HepG2 (cell line): ENCODE results near the gene CERS6. TPM values are rescaled to one million over a fixed set of nuclear protein-coding genes. Genes with fewer than 3 reads are reported as not detected.

Experiments
- ARNT ChIP-seq: fragments of 450-650 bp; IDR thresholded peaks from 2 replicates; pipeline ENCODE4 v1.6.1; 2017
- FOXO1 ChIP-seq: sonication (generic); formaldehyde crosslinking; IDR thresholded peaks from 2 replicates; pipeline ENCODE4 v1.4.0; 2020; ENCODE audit warnings: missing genetic modification reagents
- JUND ChIP-seq: sonication (generic); formaldehyde crosslinking; IDR thresholded peaks from 2 replicates; pipeline ENCODE4 v1.8.0; 2022; ENCODE audit warnings: mild to moderate bottlenecking, missing genetic modification reagents
- MXD4 ChIP-seq: IDR thresholded peaks from 2 replicates; pipeline ENCODE4 v1.6.1; 2016; ENCODE audit warnings: mild to moderate bottlenecking, missing biosample characterization, missing genetic modification reagents
- NFATC3 ChIP-seq: sonication (generic); formaldehyde crosslinking; IDR thresholded peaks from 2 replicates; pipeline ENCODE4 v1.5.1; 2020; ENCODE audit warnings: mild to moderate bottlenecking, missing genetic modification reagents
- PCBP2 ChIP-seq: fragments of 200-400 bp; formaldehyde crosslinking; optimal IDR thresholded peaks from 2 replicates; pipeline ENCODE3; 2018; ENCODE audit warnings: low read length, low read depth; ENCODE audit not compliant: poor library complexity, severe bottlenecking
- ZNF616 ChIP-seq: sonication (generic); formaldehyde crosslinking; IDR thresholded peaks from 2 replicates; pipeline ENCODE4 v1.5.0; 2020; ENCODE audit warnings: low read depth, mild to moderate bottlenecking, missing genetic modification reagents
- polyA plus RNA-seq, 8 experiments: library from polyadenylated mRNA; depleted of rRNA in 3 of 8; stranded (reverse) in 7 of 8; unstranded in 1 of 8; fragments of >200 nt; fragmentation: Illumina TruSeq in 4 of 8; extraction: Trizol in 4 of 8; gene quantifications; 2 replicates each; pipeline versions ENCODE4 v1.2.1 to v1.2.3, GENCODE V29; 2011 to 2016; ENCODE audit warnings: low read depth in 4 of 8, missing spikeins in 1 of 8, mixed read lengths in 1 of 8; ENCODE audit not compliant: insufficient read depth in 1 of 8
- total RNA-seq, 5 experiments: library from RNA; depleted of rRNA; stranded (reverse); fragments of >200 nt; fragmentation: Illumina TruSeq; extraction: Trizol; gene quantifications; 2 replicates each; pipeline ENCODE4 v1.2.3, GENCODE V29; 2016; ENCODE audit warnings: low read depth in 1 of 5
- TF ChIP-seq, protein P1 (sequence below): sonication (generic); formaldehyde crosslinking; IDR thresholded peaks from 2 replicates; pipeline ENCODE4 v1.4.0; 2020; ENCODE audit warnings: mild to moderate bottlenecking, missing genetic modification reagents
- TF ChIP-seq, protein P2 (sequence below), 2 experiments: fragments of 450-650 bp in 1 of 2; sonication (generic) in 1 of 2; formaldehyde crosslinking in 1 of 2; IDR thresholded peaks; 2 replicates each; pipeline versions ENCODE4 v1.6.1 to v1.8.0; 2016 to 2022; ENCODE audit warnings: antibody characterized with exemption in 1 of 2, mild to moderate bottlenecking in 1 of 2, missing genetic modification reagents in 1 of 2
- TF ChIP-seq, protein P3 (sequence below): sonication (generic); formaldehyde crosslinking; IDR thresholded peaks from 2 replicates; pipeline ENCODE4 v1.5.0; 2020; ENCODE audit warnings: missing genetic modification reagents
- TF ChIP-seq, protein P4 (sequence below): sonication (generic); formaldehyde crosslinking; IDR thresholded peaks from 2 replicates; pipeline ENCODE4 v1.9.0; 2022; ENCODE audit warnings: low read depth, missing genetic modification reagents

Gene CERS6
- total and polyA plus RNA-seq, 2 of the 13 experiments (the other 11 are each of a cell fraction or from before 2014, with no cell fraction given): 10.1 to 20.3 TPM

DNA sequence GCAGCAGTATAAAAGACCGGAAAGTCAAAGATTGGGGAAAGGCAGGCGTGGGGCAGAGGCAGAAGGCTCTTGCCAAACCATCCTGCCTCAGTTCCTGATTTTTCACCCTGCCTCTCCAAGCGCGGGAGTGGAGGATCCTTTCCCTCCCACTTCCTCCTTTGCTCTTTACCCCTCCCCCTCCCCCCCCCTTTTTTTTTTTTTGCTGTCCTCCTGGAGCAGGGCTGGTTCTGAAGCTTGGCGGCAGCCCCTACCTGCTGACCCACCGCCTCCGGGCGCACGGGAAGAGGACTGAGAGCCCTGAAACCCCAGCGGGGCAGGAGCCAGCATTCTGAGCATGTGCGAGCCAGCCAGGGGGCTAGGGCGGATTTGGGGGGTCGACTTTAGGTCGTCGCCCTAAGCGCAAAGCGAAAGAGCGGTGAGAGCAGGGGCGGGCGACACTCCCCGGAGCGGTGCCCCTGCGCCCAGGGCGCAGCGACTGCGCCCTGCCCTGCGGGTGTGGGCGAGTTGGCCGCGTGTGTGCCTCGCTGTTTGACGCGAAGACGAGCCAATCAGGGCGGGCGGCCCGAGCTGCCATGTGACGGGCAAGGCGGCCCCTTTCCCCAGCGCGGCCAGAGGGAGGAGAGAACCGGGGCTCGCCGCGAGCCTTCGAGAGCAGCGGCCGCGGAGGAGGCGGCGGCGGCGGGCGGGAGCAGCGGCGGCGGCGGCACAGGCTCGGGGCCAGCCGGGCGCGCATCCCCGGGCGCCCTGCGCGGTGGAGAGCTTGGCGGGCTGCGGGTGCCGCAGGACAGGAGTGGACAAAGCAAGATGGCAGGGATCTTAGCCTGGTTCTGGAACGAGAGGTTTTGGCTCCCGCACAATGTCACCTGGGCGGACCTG is at the start of gene CERS6 (continued):
- TF ChIP-seq, protein P1, sequence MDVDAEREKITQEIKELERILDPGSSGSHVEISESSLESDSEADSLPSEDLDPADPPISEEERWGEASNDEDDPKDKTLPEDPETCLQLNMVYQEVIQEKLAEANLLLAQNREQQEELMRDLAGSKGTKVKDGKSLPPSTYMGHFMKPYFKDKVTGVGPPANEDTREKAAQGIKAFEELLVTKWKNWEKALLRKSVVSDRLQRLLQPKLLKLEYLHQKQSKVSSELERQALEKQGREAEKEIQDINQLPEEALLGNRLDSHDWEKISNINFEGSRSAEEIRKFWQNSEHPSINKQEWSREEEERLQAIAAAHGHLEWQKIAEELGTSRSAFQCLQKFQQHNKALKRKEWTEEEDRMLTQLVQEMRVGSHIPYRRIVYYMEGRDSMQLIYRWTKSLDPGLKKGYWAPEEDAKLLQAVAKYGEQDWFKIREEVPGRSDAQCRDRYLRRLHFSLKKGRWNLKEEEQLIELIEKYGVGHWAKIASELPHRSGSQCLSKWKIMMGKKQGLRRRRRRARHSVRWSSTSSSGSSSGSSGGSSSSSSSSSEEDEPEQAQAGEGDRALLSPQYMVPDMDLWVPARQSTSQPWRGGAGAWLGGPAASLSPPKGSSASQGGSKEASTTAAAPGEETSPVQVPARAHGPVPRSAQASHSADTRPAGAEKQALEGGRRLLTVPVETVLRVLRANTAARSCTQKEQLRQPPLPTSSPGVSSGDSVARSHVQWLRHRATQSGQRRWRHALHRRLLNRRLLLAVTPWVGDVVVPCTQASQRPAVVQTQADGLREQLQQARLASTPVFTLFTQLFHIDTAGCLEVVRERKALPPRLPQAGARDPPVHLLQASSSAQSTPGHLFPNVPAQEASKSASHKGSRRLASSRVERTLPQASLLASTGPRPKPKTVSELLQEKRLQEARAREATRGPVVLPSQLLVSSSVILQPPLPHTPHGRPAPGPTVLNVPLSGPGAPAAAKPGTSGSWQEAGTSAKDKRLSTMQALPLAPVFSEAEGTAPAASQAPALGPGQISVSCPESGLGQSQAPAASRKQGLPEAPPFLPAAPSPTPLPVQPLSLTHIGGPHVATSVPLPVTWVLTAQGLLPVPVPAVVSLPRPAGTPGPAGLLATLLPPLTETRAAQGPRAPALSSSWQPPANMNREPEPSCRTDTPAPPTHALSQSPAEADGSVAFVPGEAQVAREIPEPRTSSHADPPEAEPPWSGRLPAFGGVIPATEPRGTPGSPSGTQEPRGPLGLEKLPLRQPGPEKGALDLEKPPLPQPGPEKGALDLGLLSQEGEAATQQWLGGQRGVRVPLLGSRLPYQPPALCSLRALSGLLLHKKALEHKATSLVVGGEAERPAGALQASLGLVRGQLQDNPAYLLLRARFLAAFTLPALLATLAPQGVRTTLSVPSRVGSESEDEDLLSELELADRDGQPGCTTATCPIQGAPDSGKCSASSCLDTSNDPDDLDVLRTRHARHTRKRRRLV: peak; percentile 97
- peak; percentile 29 for TF ChIP-seq PCBP2
- TF ChIP-seq, protein P2, sequence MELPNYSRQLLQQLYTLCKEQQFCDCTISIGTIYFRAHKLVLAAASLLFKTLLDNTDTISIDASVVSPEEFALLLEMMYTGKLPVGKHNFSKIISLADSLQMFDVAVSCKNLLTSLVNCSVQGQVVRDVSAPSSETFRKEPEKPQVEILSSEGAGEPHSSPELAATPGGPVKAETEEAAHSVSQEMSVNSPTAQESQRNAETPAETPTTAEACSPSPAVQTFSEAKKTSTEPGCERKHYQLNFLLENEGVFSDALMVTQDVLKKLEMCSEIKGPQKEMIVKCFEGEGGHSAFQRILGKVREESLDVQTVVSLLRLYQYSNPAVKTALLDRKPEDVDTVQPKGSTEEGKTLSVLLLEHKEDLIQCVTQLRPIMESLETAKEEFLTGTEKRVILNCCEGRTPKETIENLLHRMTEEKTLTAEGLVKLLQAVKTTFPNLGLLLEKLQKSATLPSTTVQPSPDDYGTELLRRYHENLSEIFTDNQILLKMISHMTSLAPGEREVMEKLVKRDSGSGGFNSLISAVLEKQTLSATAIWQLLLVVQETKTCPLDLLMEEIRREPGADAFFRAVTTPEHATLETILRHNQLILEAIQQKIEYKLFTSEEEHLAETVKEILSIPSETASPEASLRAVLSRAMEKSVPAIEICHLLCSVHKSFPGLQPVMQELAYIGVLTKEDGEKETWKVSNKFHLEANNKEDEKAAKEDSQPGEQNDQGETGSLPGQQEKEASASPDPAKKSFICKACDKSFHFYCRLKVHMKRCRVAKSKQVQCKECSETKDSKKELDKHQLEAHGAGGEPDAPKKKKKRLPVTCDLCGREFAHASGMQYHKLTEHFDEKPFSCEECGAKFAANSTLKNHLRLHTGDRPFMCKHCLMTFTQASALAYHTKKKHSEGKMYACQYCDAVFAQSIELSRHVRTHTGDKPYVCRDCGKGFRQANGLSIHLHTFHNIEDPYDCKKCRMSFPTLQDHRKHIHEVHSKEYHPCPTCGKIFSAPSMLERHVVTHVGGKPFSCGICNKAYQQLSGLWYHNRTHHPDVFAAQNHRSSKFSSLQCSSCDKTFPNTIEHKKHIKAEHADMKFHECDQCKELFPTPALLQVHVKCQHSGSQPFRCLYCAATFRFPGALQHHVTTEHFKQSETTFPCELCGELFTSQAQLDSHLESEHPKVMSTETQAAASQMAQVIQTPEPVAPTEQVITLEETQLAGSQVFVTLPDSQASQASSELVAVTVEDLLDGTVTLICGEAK (IDR thresholded peaks at IDR 0.05): no peak
- TF ChIP-seq, protein P2 (CRISPR knock-in tag; IDR thresholded peaks at IDR 0.05): peak; percentile 93
- TF ChIP-seq, protein P3, sequence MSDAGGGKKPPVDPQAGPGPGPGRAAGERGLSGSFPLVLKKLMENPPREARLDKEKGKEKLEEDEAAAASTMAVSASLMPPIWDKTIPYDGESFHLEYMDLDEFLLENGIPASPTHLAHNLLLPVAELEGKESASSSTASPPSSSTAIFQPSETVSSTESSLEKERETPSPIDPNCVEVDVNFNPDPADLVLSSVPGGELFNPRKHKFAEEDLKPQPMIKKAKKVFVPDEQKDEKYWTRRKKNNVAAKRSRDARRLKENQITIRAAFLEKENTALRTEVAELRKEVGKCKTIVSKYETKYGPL (CRISPR knock-in tag): peak; percentile 82
- TF ChIP-seq NFATC3: peak; percentile 8; the same call in 1 of the 2 replicates
- peak; percentile 69 for TF ChIP-seq FOXO1 (CRISPR knock-in tag)
- peak; percentile 96 for TF ChIP-seq ZNF616 (CRISPR knock-in tag)
- peak; percentile 96 for TF ChIP-seq MXD4
- TF ChIP-seq, protein P4, sequence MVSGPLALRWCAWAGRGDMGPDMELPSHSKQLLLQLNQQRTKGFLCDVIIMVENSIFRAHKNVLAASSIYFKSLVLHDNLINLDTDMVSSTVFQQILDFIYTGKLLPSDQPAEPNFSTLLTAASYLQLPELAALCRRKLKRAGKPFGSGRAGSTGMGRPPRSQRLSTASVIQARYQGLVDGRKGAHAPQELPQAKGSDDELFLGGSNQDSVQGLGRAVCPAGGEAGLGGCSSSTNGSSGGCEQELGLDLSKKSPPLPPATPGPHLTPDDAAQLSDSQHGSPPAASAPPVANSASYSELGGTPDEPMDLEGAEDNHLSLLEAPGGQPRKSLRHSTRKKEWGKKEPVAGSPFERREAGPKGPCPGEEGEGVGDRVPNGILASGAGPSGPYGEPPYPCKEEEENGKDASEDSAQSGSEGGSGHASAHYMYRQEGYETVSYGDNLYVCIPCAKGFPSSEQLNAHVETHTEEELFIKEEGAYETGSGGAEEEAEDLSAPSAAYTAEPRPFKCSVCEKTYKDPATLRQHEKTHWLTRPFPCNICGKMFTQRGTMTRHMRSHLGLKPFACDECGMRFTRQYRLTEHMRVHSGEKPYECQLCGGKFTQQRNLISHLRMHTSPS (CRISPR knock-in tag): peak; percentile 95
- peak; percentile 80 for TF ChIP-seq JUND (CRISPR knock-in tag)
- no peak for TF ChIP-seq ARNT
